GM18505 (cell line): Measurements from ENCODE around the gene IFNA1.
"Not testable (repeated sequence)": the region's sequence is repeated elsewhere in the genome, so short reads cannot be mapped to it uniquely, and the experiment has no call there.

Experiments
- ATAC-seq: cut with Tn5 transposase; IDR thresholded peaks from one replicate; pipeline ENCODE4 v1.9.1; 2021; ENCODE audit not compliant: unreplicated experiment
- POLR2A ChIP-seq: IDR thresholded peaks from 4 replicates; pipeline ENCODE4 v1.6.1; 2011; ENCODE audit warnings: borderline replicate concordance; ENCODE audit not compliant: insufficient read depth, insufficient read length; ENCODE audit errors: extremely low read depth

Gene IFNA1

GRCh38 chr9:21415493-21416267 lies 24.6 kb upstream of the IFNA1 start:
- no peak for ATAC-seq

GRCh38 chr9:21428235-21428634 lies 12.0 kb upstream of the IFNA1 start:
- ATAC-seq: peak; percentile 50
- no peak for TF ChIP-seq POLR2A

More at GRCh38 chr9:21415493-21416267, 24.6 kb upstream of the IFNA1 start:
- no peak for TF ChIP-seq POLR2A

DNA sequence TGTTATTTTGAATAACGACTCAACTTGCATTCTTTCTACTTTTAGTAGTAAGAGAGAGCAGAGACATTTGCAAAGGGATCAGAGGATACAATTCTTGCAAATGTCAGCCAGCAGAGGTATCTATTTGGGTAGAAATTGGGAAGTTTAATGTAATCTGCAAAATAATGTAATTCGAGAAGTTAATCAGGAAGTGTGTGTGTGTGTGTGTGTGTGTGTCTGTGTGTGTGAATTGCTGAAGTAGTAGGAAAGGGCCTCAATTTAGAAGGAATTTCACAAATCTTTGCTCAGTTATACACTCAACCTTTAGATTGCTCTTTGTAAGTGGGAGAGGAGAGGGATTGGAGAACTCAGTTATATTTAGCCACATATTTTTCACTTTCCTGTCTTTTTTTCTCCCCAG lies 11.0 kb upstream of the IFNA1 start:
- no peak for TF ChIP-seq POLR2A
- ATAC-seq: no peak

DNA sequence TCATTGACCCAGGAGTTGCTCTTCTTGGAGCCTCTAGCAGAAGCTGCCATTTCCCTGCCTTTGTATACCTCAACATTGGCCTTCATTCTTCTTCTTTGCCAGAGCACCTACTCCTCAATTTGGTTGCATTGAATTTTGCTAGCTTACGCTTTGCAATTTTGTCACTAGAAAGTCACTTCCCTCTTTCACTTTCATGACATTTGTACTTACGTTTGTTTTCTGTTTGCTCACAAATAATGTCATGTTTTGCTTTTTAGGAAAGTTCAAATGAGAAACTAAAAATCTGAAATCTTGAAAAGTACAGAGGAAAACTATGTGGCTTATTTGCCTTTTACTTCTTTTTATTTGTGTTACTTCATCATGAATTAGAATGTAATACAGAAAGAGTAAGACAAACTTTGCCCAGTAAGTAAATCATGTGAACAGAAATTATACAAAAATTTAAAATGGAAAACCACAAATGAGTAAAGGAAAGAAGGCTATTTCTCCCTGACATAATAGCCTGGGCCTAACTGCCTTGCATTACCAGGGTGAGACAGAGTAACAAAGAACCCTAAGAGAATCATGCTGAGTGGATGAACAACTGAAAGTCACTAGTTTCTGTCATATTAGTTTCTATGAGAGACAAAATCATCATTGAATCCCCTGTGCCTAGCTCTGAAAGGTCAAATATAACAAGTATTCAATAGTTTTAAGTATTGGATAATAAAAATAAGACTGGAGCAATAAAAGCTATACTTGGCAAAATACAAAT lies 7.4 kb upstream of the IFNA1 start:
- peak; percentile 71 for ATAC-seq
- no peak for TF ChIP-seq POLR2A

- TF ChIP-seq POLR2A: no peak
- no peak for ATAC-seq
Measured at GRCh38 chr9:21434202-21435014, 5.8 kb upstream of the IFNA1 start.

DNA sequence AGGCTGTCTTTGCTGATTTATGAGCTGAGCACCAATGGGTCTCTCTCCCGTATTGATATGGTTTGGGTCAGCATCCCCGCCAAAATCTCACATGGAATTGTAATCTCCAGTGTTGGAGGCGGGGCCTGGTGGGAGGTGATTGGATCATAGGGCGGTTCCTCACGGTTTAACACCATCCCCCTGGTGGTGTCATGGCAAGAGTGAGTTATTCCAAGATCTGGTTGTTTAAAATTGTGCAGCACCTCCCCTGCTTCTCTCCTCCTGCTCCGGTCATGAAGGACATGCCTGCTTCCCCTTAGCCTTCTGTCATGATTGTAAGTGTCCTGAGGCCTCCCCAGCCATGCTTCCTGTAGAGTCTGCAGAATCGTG lies 5.2 kb upstream of the IFNA1 start:
- ATAC-seq: not testable (repeated sequence)

DNA sequence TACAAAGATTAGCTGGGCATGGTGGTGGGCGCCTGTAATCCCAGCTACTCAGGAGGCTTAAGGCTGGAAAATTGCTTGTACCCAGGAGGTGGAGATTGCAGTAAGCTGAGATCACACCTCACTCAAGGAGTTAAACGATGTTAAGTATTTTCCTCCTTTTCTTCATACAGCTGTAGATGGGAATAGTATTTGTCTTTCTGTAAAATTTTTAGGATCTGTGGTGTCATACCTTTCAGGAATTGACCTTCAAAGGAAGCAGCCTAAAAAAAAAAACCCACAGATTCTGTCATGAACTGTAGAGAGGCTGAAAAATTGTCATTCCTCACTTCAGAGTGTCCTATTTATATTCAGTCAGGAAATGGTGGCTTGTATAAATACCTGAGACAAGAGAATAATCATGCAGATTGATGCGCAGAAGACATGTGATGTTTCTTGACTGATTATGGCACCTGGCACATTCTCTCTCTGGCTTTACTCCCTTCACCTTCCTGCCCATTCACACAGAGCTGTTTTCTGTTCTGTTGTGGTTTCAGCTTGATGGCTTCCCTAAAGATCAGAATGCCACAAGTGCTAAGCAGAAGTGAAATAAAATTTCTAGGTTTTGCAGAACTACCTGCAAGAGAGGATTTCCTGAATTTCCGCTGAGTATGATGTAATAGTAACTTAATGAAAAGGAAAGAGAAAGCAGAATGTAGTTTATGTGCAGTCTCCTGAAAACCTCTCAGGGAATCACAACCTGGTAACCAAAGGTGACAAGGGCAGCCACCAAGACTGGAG lies 3.8 kb downstream of the IFNA1 start:
- no peak for TF ChIP-seq POLR2A
- peak; percentile 94 for ATAC-seq

- not testable (repeated sequence) for ATAC-seq
Measured at GRCh38 chr9:21449312-21449711, 9.1 kb downstream of the IFNA1 start.

GRCh38 chr9:21450733-21451394 lies 10.6 kb downstream of the IFNA1 start:
- no peak for TF ChIP-seq POLR2A
- ATAC-seq: no peak

DNA sequence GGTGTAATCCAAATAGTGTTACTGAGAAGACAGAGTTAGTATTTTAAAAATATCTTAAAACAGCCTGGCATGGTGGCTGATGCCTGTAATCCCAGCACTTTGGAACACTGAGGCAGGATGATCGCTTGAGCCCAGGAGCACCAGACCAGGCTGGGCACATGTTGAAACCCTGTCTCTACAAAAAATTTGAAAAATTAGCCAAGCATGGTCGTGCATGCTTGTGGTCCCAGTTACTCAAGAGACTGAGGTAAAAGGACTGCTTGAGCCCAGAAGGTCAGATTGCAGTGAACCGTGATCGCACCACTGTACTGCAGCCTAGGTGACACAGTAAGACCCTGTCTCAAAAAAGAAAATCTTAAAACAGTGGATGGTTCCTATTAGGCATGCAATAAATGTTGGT lies 12.4 kb downstream of the IFNA1 start:
- no peak for ATAC-seq
- no peak for TF ChIP-seq POLR2A

GRCh38 chr9:21454149-21454548 lies 13.9 kb downstream of the IFNA1 start:
- no peak for ATAC-seq
- TF ChIP-seq POLR2A: no peak

DNA sequence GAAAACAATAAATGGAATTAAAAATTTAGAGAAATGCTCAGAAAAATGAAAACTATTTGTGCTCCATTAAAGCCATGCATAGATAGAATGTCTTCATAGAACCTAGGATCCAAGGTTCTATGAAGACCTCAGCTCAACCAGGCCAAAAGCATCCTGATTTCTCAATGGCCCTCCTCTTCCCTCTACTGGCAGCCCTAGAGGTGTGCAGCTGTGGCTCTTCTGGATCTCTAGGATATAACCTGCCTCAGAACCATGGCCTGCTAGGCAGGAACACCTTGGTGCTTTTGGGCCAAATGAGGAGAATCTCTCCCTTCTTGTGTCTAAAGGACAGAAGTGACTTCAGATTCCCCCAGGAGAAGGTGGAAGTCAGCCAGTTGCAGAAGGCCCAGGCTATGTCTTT lies 15.1 kb downstream of the IFNA1 start:
- TF ChIP-seq POLR2A: no peak

More for the DNA sequence above, 15.1 kb downstream of the IFNA1 start:
- ATAC-seq: peak; percentile 94
